OCI-M2 (cell line): ENCODE results near the gene DTX3.
"Not testable (repeated sequence)": the region's sequence is repeated elsewhere in the genome, so short reads cannot be mapped to it uniquely, and the experiment has no call there.

Source experiments
- DNase-seq: peaks from one replicate; lab custom pipeline; 2025; ENCODE audit not compliant: unreplicated experiment; lab: John Stamatoyannopoulos, UW

Gene DTX3

GRCh38 chr12:57606821-57607220, 2.2 kb downstream of the DTX3 start:
- DNase-seq, result no peak

DNA sequence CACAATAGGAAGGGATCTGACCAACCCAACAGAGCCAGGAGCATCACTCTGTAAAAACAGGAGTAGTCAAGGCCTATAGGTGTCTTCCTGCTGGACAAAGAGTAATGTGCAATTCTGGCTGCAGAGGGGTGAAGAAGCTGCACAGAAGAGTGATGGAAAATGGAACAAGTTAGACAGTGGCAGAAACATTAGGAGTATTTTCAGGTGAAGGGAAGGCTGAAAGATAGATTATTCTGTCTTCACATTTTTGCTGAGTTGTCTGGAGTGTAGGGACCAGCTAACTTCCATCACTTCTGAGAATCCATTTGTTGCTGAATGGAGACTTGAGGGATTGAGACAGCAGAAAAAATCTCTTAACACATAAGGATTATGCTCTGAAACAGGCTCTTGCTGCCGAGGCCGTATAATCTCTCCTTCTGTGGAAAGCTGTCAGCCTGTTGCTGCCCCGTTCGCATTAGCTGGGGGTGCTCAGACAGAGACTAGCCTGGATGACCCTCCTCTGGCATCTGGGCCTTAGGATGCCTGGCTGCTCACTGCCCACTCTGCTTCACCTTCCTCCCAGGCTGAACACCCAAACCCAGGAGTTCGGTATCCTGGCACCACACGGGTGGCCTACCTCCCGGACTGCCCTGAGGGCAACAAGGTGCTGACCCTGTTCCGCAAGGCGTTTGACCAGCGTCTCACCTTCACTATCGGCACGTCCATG, 3.5 kb downstream of the DTX3 start:
- DNase-seq, result no peak

DNA sequence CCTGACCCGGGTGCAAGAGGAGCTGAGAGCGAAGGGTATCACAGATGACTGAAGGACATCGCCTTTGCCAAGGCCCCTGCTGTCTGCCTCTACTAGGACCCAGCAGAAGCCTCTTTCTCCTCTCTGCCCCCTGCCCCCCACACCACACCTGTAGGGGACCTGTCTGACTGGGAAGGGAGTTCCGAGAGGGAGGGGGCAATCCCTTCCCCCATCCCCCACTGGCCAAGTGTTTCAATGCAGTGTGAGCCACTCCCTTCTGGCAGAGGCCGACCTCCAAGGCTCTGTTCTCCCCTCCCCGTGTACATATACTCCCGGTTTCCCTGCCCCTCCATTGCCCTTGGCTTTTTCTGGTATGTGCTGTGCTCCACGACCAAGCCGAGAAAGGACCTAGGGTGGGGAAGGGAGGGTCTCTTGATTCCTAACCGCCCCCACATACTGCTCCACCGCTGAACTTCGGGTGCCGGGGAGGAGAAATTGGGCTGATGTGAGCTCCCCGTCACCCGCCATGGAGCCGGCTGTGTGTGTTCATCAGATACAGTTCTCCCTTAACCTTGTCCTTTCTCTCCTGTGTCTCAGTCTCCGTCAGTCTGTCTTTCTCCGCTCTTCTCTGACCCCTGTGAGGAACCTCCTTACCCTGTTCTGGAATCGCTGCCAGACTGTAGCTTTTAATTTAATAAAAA, 4.6 kb downstream of the DTX3 start:
- DNase-seq, result no peak

GRCh38 chr12:57609781-57610553, 5.3 kb downstream of the DTX3 start:
- DNase-seq, result no peak

DNA sequence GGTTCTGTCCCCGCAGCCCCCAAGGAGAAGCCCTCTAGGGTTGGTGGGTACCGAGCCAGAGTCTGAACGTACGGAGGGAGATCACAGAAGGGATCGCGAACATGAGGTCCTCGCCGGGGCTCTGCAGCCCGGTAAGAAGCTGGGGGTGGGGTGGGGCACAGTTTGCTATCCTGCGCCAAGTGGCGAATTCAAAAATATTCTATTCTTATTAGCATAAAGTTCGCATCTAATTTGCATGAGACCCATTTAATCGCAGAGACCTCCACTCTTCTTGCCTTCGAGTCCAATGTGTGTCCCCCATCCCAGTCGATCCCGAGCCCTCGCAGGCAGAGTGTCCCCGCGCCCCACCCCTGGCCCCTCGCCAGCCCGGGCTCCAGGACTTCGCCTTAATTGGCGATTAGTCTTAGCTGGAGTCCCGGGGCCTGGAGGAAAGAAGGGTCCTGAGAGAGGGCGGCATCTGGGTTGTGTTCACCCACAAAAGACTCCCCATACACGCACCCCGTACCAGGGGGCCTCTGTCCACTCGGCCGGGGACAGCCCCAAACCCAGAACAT, 6.0 kb downstream of the DTX3 start:
- DNase-seq, result no peak

- no peak for DNase-seq
Measured at GRCh38 chr12:57611108-57611826, 6.6 kb downstream of the DTX3 start, which contains the start of gene ARHGEF25. Gene ARHGEF25, plus strand, starts transcription at chr12:57611435. Its CDS starts 460 bp downstream, at chr12:57611895.

- DNase-seq, result no peak
Measured at GRCh38 chr12:57611827-57612710, 7.4 kb downstream of the DTX3 start.

DNA sequence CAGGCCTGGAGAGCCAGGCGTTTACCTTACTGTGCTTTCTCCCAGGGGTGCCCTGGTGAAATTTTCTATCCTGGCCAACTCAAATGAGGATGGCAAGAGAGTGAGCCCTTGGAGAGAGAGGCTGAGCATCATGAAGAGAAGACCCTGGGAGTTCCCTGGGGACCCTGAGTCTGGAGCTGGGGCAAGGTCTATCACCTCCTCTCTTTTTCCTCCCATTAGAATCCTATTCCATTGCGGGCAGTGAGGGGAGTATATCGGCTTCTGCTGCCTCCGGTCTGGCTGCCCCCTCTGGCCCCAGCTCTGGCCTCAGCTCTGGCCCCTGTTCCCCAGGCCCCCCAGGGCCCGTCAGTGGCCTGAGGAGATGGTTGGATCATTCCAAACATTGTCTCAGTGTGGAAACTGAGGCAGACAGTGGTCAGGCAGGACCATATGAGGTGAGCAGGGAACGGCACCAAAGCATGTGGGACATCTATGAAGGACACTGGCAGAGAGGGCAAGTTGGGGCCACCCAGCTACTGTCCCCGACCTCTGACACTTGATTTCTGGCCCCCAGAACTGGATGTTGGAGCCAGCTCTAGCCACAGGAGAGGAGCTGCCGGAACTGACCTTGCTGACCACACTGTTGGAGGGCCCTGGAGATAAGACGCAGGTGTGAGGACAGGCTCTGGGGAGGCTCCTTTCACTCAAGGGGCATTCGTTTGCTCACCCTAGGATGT, 8.2 kb downstream of the DTX3 start:
- DNase-seq, result no peak

- no peak for DNase-seq
Measured at GRCh38 chr12:57613427-57614109, 8.9 kb downstream of the DTX3 start.

DNA sequence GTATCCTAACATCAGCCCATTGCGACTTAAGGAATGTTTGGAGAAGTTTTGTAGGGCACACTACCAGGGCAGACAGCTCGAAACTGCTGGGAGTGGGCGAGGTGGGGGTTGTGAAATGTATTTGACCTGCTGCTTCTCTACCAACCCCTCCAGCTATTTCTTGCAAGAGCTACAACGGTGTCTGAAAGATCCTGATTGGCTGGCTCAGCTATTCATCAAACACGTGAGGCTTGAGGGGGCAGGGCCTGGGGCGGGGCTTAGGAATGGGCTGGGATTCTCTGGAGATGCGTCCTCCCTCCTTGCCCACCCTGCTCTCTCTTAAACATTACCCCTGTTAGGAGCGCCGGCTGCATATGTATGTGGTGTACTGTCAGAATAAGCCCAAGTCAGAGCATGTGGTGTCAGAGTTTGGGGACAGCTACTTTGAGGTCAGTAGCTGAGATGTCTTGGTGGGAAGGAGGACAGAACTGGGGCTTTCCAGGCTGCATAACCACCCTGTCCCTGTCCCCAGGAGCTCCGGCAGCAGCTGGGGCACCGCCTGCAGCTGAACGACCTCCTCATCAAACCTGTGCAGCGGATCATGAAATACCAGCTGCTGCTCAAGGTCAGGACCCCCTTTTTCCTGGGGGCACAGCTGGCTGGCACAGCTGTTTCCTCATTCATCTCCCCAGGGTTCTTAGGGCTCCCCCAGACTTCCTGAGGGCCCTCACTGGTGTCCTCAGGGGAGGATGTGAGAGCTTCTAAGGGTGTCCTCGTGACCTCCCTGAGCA, 9.7 kb downstream of the DTX3 start:
- no peak for DNase-seq

- no peak for DNase-seq
Measured at GRCh38 chr12:57614948-57615500, 10.4 kb downstream of the DTX3 start.

- DNase-seq, result no peak
Measured at GRCh38 chr12:57615637-57616036, 11.0 kb downstream of the DTX3 start.

DNA sequence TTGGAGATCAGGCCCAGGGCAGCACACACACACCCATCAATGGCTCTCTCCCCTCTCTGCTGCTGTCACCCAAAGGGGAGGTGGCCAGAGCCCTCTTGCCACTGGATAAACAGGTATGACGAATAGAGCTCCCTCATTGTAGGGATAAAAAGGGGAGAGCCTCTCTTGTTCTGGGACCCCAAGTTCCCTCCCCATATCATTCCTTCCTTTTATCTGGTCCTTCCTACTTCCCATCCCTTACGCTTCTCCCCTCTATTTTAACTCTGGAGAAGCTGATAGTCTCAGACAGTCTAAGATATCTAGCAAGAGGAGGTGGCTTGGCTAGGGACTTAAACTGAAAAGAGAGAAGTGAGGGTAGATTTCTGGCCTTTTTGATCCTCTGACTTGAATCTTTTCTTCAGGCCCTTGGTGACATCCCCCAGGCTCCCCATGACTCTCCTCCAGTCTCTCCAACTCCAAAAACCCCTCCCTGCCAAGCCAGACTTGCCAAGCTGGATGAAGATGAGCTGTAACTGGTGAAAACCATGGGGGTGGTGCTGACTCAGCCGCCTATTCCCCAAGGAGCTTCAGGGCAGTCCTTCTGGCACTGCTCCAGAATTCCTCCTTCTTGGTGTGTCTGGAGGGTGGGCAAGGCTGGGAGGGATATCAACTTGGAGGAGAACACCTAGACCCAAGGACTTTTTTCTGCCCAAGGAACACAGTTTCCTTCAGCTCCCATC, 11.9 kb downstream of the DTX3 start:
- DNase-seq, result no peak

DNA sequence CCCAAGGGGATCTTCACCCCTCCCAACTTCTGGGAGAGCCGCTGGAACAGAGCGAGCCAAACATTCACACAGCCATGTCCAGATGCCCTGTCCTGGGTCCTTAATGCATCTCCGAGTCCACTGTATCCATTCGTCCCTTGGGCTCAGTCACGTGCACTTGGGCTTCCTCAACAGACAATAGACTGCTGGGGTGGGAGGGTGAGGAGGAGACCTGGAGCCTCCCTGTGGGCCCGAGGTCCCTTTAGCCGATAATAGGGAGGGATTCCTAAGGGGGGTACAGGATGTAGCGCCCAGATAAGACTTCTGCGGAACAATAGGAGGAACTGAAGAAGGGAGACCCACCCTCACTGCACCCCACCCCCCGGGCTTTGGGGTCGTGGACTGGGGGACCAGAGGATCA, 13.3 kb downstream of the DTX3 start:
- no peak for DNase-seq

- not testable (repeated sequence) for DNase-seq
Measured at GRCh38 chr12:57618431-57618830, 13.8 kb downstream of the DTX3 start.

GRCh38 chr12:57618966-57619433, 14.4 kb downstream of the DTX3 start:
- no peak for DNase-seq
